ENCODE results near the gene LSM2. TPM values are rescaled to one million over a fixed set of nuclear protein-coding genes. Genes with fewer than 3 reads are reported as not detected.
A peak's percentile ranks its signal among the peaks of the same experiment; 100 is the strongest.

The LSM2 gene
- total and polyA plus RNA-seq, 9 of the 15 experiments (the other 6 are each of a cell fraction or from before 2014, with no cell fraction given) = 154 to 407 (median 223) TPM

- TF ChIP-seq ATF2 (CRISPR knock-in tag; IDR thresholded peaks at IDR 0.05) (no peak), NELFE (IDR thresholded peaks at IDR 0.05; ENCODE audit: insufficient read depth, insufficient read length) (no peak), THAP12 (CRISPR knock-in tag; IDR thresholded peaks at IDR 0.05) (no peak), GTF2F1 (IDR thresholded peaks at IDR 0.05; ENCODE audit: low read depth, low read length) (peak; percentile 31; the same call in 1 of the 2 replicates), ZBTB8A (IDR thresholded peaks at IDR 0.05; ENCODE audit: partially characterized antibody) (no peak), RBM34 (IDR thresholded peaks at IDR 0.05; ENCODE audit: borderline replicate concordance, insufficient read depth, low read length) (no peak), ZNF407 (IDR thresholded peaks at IDR 0.05; ENCODE audit: low read depth) (no peak), BHLHE40 (IDR thresholded peaks at IDR 0.05; ENCODE audit: low read length) (0 out of 2 replicates have a peak, but pooled peaks have one; percentile 64), STAT6 (CRISPR knock-in tag; IDR thresholded peaks at IDR 0.05) (no peak; the same call in none of the 2 replicates), ZNF717 (CRISPR knock-in tag; IDR thresholded peaks at IDR 0.05) (no peak; the same call in 1 of the 2 replicates), BCL6 (CRISPR knock-in tag; IDR thresholded peaks at IDR 0.05) (no peak), FOSL1 (tag; conservative IDR thresholded peaks at IDR 0.05) (peak; percentile 47; the same call in 1 of the 2 replicates), HSF4 (CRISPR knock-in tag; IDR thresholded peaks at IDR 0.05; ENCODE audit: borderline replicate concordance) (no peak)
These were observed 36.9 kb downstream of the LSM2 start (continued) for GRCh38 chr6:31769684-31770371.
